AG04450 (cell line): ENCODE results near the gene EPHA6. TPM values are rescaled to one million over a fixed set of nuclear protein-coding genes. Genes with fewer than 3 reads are reported as not detected.

ENCODE experiments used
- CTCF ChIA-PET: fragments of 300-600, 350-600 bp; formaldehyde crosslinking; extraction: SDS; loops from one replicate; lab custom pipeline; 2022; ENCODE audit warnings: antibody characterized with exemption, inconsistent platforms; lab: Charles Lee
- POLR2A ChIA-PET: fragments of 350-600 bp; formaldehyde crosslinking; extraction: SDS; loops from one replicate; lab custom pipeline; 2021; ENCODE audit warnings: antibody characterized with exemption, inconsistent platforms; lab: Yijun Ruan, JAX
- DNase-seq: peaks from one replicate; pipeline ENCODE4 v3.0.0-alpha.2; 2011; ENCODE audit warnings: low read depth, low spot score
- H3K27ac ChIP-seq: one replicate; pipeline ENCODE4 v1.5.1; 2012; ENCODE audit warnings: low read depth, low read length, control low read depth
- H3K27me3 ChIP-seq: one replicate; pipeline ENCODE4 v1.6.0; 2012; ENCODE audit warnings: low read length; ENCODE audit not compliant: control insufficient read depth, insufficient read depth
- H3K4me3 ChIP-seq: 2 replicates; pipeline ENCODE4 v1.5.1; 2011; ENCODE audit warnings: mild to moderate bottlenecking, low read depth, low read length, control low read depth
- H3K9me3 ChIP-seq: 2 replicates; pipeline ENCODE4 v1.5.1; 2012; ENCODE audit warnings: low read length; ENCODE audit not compliant: control insufficient read depth, insufficient read depth
- CTCF ChIP-seq: IDR thresholded peaks from 2 replicates; pipeline ENCODE4 v1.5.1; 2011; ENCODE audit warnings: low read depth, low read length, control low read depth, inconsistent platforms
- polyA plus RNA-seq: library from polyadenylated mRNA; depleted of rRNA; stranded (reverse); fragments of >200 nt; gene quantifications from 2 replicates; pipeline ENCODE4 v1.2.3, GENCODE V29; 2011

Gene EPHA6
- polyA plus RNA-seq, 1 experiment: not detected

- no peak for DNase-seq
- Histone ChIP-seq H3K9me3 (peaks cover 2% of the 10 kb centered on the region; the same call in 1 of the 2 replicates), H3K27me3 (no peaks in the 10 kb centered on the region), H3K27ac (no peak overlapping the region), H3K4me3 (no peak overlapping the region)
- CTCF ChIA-PET: no interaction called here
- no peak for TF ChIP-seq CTCF
- POLR2A ChIA-PET: no interaction called here
These were observed 595.2 kb downstream of the EPHA6 start for GRCh38 chr3:97409612-97410011.

- Histone ChIP-seq H3K9me3 (peaks cover 11% of the 10 kb centered on the region), H3K4me3 (no peak overlapping the region), H3K27me3 (no peaks in the 10 kb centered on the region), H3K27ac (no peak overlapping the region)
- POLR2A ChIA-PET: no interaction called here
- DNase-seq: no peak
- TF ChIP-seq CTCF: no peak
- CTCF ChIA-PET: no interaction called here
These were observed 607.2 kb downstream of the EPHA6 start for GRCh38 chr3:97421565-97421964.

- CTCF ChIA-PET: no interaction called here
- H3K27ac ChIP-seq: no peak overlapping the region
- no peak for TF ChIP-seq CTCF
These were observed 610.6 kb downstream of the EPHA6 start for GRCh38 chr3:97425002-97425401.

GRCh38 chr3:97430601-97431000 lies 616.2 kb downstream of the EPHA6 start:
- Histone ChIP-seq H3K27me3 (no peaks in the 10 kb centered on the region), H3K4me3 (no peak overlapping the region), H3K9me3 (no peaks in the 10 kb centered on the region), H3K27ac (no peak overlapping the region)
- ChIA-PET CTCF (no interaction called here), POLR2A (no interaction called here)
- DNase-seq: no peak
- no peak for TF ChIP-seq CTCF

More at GRCh38 chr3:97425002-97425401, 610.6 kb downstream of the EPHA6 start:
- peaks cover 7% of the 10 kb centered on the region for H3K9me3 ChIP-seq
- H3K27me3 ChIP-seq: no peaks in the 10 kb centered on the region
- H3K4me3 ChIP-seq: no peak overlapping the region
- POLR2A ChIA-PET: no interaction called here
- DNase-seq: no peak

- TF ChIP-seq CTCF: no peak
- H3K4me3 ChIP-seq: no peak overlapping the region
- no peaks in the 10 kb centered on the region for H3K9me3 ChIP-seq
- POLR2A ChIA-PET: no interaction called here
- H3K27ac ChIP-seq: no peak overlapping the region
- no peaks in the 10 kb centered on the region for H3K27me3 ChIP-seq
- no peak for DNase-seq
- CTCF ChIA-PET: no interaction called here
These were observed 618.5 kb downstream of the EPHA6 start for GRCh38 chr3:97432914-97433313.
